Measurements from ENCODE around the gene MIB1. TPM values are rescaled to one million over a fixed set of nuclear protein-coding genes. Genes with fewer than 3 reads are reported as not detected.

Gene MIB1
- total and polyA plus RNA-seq, 5 experiments from 2014 or later, result 3.8 to 21.5 (median 7.1) TPM

DNA sequence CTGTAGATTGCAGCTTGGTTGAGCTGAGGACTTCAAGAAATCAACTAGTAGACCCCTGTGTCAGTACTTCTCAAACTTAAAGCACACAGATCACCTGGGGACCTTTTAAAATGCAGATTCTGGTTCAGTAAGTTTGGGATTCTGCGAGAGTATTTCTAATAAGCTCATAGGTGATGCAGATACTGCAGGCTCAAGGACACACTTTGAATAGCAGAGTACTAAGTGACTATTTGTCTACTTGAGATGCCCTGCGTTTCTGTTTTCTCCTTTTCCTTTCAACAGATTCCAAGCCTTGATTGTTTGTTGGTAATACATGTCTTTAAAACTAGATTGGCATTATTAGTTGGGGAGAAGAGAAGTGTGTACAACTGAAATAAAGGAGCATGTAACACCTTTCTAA, 6.7 kb downstream of the MIB1 start:
- H3K27me3 Mint-ChIP-seq, result no peaks in the 10 kb centered on the region
- H3K9me3 Mint-ChIP-seq, result no peaks in the 10 kb centered on the region
- POLR2A ChIA-PET, result interaction anchor here (0.5 kb wide), 1 partner anchor 135 kb away, joined by 3 read pairs; the partner anchor contains the start of gene SNRPD1
- peaks cover 0 to 6% (median 0%) of the 10 kb centered on the region in 3 donors for H3K36me3 Mint-ChIP-seq
- peaks cover 25 to 65% (median 57%) of the 10 kb centered on the region in 4 donors for H3K4me1 Mint-ChIP-seq
- H3K4me3 Mint-ChIP-seq, result no peak overlapping the region
- ATAC-seq, result no peak
- peak overlapping the region in 8 of 10 donors; percentile 15 to 73 (median 54) for H3K27ac Mint-ChIP-seq
- DNase-seq, result no peak

DNA sequence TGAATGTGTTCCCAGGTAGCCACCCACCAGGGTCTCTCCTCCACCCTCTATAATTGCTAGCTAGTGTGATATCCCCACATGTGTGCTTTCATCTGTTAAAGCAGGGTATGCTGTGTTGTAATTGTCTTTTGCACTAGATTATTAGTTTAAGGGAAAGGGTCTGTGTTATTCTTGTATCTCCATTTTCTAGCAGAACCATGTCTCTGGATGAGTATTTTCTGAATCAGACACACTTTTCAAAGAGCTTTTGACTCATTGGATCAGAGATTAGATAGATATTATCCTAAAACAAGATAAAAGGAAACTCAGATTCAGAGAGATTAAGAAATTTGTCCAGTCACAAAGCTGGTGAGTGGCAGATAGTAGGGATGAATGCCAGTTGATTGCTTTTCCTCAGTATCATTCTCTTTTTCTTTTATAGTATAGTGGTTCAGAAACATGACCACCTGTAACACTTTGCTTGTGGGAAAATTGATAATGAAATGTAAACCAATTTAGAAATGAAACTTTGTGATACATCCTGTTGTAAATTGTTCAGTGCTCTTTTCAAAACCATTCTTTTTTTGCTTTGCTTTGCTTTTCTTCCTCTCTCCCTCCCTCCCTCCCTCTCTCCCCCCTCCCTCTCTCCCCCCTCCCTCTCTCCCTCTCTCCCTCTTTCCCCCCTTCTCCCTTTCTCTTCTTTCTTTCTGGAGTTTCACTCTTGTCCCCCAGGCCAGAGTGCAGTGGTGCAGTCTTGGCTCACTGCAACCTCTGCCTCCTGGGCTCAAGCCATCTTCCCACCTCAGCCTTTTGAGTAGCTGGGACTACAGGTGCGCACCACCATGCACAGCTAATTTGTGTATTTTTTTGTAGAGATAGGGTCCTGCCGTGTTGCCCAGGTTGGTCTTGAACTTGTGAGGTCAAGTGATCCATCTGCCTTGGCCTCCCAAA, 7.4 kb downstream of the MIB1 start:
- H3K36me3 Mint-ChIP-seq, result peaks cover 0 to 6% (median 0%) of the 10 kb centered on the region in 3 donors
- H3K4me3 Mint-ChIP-seq, result no peak overlapping the region
- H3K4me1 Mint-ChIP-seq, result peaks cover 25 to 59% (median 50%) of the 10 kb centered on the region in 4 donors
- H3K9me3 Mint-ChIP-seq, result no peaks in the 10 kb centered on the region
- POLR2A ChIA-PET, result interaction anchor here (0.8 kb wide), 1 partner anchor 43 kb away, joined by 3 read pairs; the partner anchor contains the start of gene ABHD3
- no peak for DNase-seq
- peak overlapping the region; percentile 15 to 88 (median 60) for H3K27ac Mint-ChIP-seq
- H3K27me3 Mint-ChIP-seq, result no peaks in the 10 kb centered on the region
- no peak for ATAC-seq

DNA sequence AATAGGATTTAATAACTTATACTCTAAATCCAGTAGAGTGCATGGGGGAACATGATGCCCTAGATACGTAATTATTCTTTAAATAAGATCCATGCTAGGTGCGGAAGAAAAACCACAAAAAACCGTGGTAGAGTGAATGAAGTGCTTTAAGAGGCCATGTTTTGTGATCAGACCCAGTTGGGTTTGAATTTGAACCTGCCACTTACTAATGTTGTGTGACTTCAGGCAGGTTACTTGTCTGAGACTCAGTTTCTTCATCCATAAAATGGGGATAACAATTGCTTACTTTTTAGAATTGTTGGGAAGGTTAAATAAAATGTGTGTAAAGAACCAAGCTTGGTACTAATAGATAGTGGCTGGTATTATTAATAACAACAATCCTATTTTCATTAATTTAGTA, 17.2 kb downstream of the MIB1 start:
- no peak for ATAC-seq
- DNase-seq, result no peak
- POLR2A ChIA-PET, result no interaction called here
- Mint-ChIP-seq H3K4me3 (no peak overlapping the region), H3K9me3 (no peaks in the 10 kb centered on the region), H3K36me3 (no peaks in the 10 kb centered on the region), H3K27me3 (no peaks in the 10 kb centered on the region), H3K27ac (no peak overlapping the region), H3K4me1 (peaks cover 11 to 27% (median 17%) of the 10 kb centered on the region in 4 donors)

DNA sequence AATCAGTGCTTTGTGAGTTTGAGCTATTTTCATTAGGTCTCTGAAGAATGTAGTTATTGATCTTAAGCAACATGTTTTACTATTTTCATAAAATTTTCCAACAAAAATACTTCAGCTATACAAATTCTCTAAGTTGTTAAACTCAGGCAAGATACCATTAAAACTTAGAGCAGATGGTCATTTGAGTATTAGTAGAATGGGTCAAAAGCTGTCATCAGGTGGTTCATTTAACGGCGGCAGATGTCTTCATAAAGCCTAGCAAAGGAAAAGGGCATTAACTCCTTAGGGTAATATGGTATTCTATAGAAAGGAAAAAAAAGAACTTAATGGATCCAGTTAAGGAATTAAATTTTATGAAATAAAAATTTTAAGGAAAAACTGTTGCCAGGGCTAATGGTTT, 19.2 kb downstream of the MIB1 start:
- POLR2A ChIA-PET, result no interaction called here
- Mint-ChIP-seq H3K36me3 (no peaks in the 10 kb centered on the region), H3K4me1 (peaks cover 6 to 20% (median 14%) of the 10 kb centered on the region in 4 donors), H3K4me3 (no peak overlapping the region), H3K27me3 (no peaks in the 10 kb centered on the region), H3K27ac (no peak overlapping the region), H3K9me3 (no peaks in the 10 kb centered on the region)
- ATAC-seq (no peak), DNase-seq (no peak)

DNA sequence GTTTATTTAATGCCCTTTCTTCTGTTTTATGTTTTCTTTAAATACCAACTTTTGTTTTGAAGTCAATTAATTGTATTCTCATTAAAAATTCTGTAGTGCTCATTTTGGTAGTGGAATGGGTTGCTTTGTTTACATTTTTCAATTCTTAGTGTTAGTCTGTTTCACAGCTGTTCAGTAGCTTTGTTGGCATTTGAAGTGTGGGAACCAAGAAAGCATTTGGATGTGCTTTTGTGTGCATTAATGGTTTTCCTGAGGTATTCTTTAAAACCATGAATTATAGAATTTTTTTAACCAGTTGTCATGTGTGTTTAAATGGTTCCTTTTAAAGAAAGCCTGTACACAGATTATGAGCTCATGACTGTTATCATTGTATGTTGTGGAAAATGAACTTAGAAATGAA, 19.7 kb downstream of the MIB1 start:
- DNase-seq (no peak), ATAC-seq (no peak)
- Mint-ChIP-seq H3K36me3 (peaks cover 0 to 4% (median 0%) of the 10 kb centered on the region in 3 donors), H3K4me1 (peaks cover 4 to 18% (median 11%) of the 10 kb centered on the region in 4 donors), H3K9me3 (no peaks in the 10 kb centered on the region), H3K4me3 (no peak overlapping the region), H3K27ac (no peak overlapping the region), H3K27me3 (no peaks in the 10 kb centered on the region)
- POLR2A ChIA-PET, result no interaction called here

DNA sequence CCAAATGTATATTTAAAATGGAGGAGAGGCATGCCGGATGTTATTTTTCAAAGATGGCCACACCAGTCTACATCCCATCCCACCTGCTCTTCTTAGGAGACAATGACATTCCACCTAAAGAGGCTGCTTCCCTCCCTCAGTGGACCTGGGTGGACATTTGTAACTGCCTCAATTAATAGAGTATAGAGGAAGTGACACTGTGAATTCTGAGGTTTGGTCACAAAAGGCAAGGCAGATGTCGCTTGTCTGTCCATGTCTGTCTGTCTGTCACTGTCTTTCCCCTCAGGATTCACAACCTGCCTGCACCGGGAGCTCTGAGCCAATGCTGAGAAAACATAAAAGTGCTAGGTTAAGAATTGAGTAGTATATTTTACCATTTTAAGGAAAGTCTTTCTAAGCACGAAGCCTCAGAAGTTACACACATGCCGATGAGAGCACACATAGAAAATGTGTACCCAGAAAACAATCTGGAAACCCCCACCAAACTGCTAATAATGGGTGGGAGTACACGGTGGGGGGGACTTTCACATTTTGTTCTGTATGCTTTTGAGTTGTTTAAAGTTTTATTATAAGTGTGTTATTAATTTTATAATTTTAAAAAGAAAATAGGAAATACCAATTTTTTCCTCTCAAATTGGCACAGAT, 21.0 kb downstream of the MIB1 start:
- ATAC-seq (no peak), DNase-seq (no peak)
- H3K4me1 Mint-ChIP-seq, result peaks cover 4 to 18% (median 10%) of the 10 kb centered on the region in 4 donors
- peaks cover 9 to 16% (median 11%) of the 10 kb centered on the region in 3 donors for H3K36me3 Mint-ChIP-seq
- no peaks in the 10 kb centered on the region for H3K9me3 Mint-ChIP-seq
- H3K27me3 Mint-ChIP-seq, result no peaks in the 10 kb centered on the region
- H3K4me3 Mint-ChIP-seq, result no peak overlapping the region
- no peak overlapping the region for H3K27ac Mint-ChIP-seq
- POLR2A ChIA-PET, result no interaction called here

DNA sequence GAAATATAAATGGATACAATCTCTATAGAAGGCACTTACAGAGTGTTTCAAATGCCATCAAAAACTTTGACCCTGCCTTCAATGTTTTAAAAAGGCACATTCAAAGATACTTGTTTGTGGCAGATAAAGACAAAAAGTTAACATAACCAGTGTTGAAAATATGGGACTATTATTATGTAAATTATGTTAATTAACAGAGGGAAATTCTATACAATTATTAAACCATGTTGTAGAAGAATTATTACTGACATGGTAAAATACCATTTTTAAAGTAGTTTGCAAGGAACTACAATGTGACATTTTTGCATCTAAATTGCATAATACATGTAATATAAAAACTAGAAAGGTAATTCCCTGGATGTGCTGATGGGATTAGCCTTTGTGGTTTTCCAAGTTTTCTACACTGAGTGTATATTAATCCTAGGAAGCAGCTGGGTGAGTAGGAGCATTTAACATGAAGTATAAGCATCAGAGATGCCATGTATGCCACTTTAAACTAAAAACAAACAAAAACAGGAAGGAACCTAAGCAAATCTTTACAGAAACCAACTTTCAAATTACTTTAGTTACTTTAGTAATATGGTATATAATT, 21.7 kb downstream of the MIB1 start:
- Mint-ChIP-seq H3K4me3 (no peak overlapping the region), H3K27me3 (no peaks in the 10 kb centered on the region), H3K27ac (no peak overlapping the region), H3K4me1 (peaks cover 4 to 18% (median 10%) of the 10 kb centered on the region in 4 donors), H3K9me3 (no peaks in the 10 kb centered on the region), H3K36me3 (peaks cover 11 to 22% (median 13%) of the 10 kb centered on the region in 3 donors)
- ATAC-seq, result no peak
- DNase-seq, result no peak
- POLR2A ChIA-PET, result no interaction called here

DNA sequence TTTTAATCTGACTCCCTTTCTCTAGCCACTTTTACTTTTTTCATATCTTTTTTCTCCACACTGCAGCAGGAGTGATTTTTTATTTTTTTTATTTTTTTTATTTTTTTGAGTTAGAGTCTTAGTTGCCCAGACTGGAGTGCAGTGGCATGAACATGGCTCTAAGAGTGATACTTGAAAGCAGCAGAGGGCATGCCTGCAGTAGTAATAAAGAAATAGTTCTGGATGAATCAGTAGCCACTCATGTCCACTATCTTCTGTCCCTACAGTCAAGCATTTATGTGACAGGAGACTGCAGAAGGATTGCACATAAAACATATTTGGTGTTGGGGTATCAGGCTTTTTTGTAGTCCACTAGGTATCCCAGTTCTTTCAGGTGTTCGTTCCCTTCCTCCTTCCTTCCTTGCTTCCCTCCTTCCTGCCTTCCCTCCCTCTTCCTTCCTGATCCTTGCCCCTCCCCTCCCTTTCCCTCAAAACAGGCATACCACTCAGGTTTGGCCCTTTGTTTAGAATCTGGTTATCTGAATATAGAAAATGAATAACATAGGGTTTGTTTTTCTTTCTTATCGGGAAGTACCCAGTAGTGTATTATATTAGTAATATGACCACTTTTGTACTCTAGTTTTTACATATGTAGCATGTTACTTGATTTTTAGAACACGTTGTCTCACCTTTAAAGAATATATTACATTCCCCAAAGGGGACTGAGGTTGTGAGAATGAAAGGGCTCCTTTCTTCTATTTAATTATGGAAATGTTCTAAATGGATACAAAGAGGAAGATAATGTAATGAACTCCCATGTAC, 23.5 kb downstream of the MIB1 start:
- ATAC-seq (no peak), DNase-seq (no peak)
- H3K9me3 Mint-ChIP-seq, result no peaks in the 10 kb centered on the region
- no peaks in the 10 kb centered on the region for H3K27me3 Mint-ChIP-seq
- peak overlapping the region in 1 of 10 donors; percentile 7 for H3K27ac Mint-ChIP-seq
- peaks cover 4 to 18% (median 10%) of the 10 kb centered on the region in 4 donors for H3K4me1 Mint-ChIP-seq
- H3K36me3 Mint-ChIP-seq, result peaks cover 16 to 36% (median 22%) of the 10 kb centered on the region in 3 donors
- POLR2A ChIA-PET, result no interaction called here
- H3K4me3 Mint-ChIP-seq, result no peak overlapping the region

DNA sequence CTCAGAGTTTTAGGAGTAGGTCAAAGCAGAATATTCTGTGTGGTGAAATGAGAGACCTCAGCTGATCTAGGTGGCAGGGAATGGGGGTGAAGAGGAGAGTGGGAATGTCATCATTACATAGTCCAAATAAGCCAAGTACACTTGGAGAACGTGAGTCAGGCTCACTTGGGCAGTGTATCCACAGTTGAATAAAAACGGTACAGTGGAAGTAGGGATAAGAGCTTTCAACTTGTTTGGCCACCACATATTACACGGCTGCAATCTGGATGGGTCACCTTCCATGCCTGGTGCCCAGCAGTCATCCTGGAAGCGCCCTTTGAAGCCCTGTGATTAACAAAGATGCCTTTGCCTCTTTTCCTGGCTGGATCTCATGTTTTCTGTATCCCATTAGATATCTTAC, 28.6 kb downstream of the MIB1 start:
- DNase-seq, result no peak
- H3K9me3 Mint-ChIP-seq, result no peaks in the 10 kb centered on the region
- peak overlapping the region in 1 of 10 donors; percentile 40 for H3K27ac Mint-ChIP-seq
- peaks cover 21 to 66% (median 36%) of the 10 kb centered on the region in 3 donors for H3K36me3 Mint-ChIP-seq
- H3K4me3 Mint-ChIP-seq, result no peak overlapping the region
- POLR2A ChIA-PET, result no interaction called here
- H3K4me1 Mint-ChIP-seq, result peaks cover 0 to 2% (median 0%) of the 10 kb centered on the region in 4 donors
- no peaks in the 10 kb centered on the region for H3K27me3 Mint-ChIP-seq
- no peak for ATAC-seq

DNA sequence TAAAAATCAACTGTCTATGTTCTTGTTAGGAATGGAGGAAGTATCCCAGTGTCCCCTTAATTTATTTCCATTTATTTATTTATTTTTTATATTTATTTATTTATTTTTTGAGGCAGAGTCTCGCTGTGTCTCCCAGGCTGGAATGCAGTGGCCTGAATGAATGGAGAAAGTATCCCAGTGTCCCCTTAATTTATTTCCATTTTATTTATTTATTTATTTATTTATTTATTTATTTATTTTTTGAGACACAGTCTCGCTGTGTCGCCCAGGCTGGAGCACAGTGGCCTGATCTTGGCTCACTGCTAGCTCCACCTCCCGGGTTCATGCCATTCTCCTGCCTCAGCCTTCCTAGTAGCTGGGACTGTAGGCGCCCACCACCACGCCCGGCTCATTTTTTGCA, 34.1 kb downstream of the MIB1 start:
- Mint-ChIP-seq H3K36me3 (peaks cover 9 to 62% (median 21%) of the 10 kb centered on the region in 3 donors), H3K4me1 (no peaks in the 10 kb centered on the region), H3K27ac (no peak overlapping the region), H3K4me3 (no peak overlapping the region), H3K27me3 (no peaks in the 10 kb centered on the region), H3K9me3 (no peaks in the 10 kb centered on the region)
- DNase-seq (no peak), ATAC-seq (no peak)
- POLR2A ChIA-PET, result no interaction called here

DNA sequence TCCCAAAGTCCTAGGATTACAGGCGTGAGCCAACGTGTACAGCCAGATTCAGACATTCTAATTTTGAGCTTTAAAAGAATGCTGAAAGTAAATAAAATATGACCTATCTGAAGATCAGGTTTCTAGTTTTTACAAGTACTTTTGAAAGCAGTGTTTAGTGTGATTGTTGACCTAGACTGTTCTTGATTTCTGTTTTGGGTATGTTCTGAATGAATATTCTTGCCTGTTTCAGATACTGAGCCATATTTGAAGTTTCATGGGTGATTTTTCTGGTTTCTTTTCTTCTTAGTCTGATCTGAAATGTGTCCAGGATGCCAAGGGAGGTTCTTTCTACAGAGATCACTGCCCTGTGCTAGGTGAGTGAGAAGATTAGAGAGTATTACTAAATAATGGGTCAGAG, 37.2 kb downstream of the MIB1 start:
- no peak for ATAC-seq
- H3K27me3 Mint-ChIP-seq, result no peaks in the 10 kb centered on the region
- H3K36me3 Mint-ChIP-seq, result peaks cover 23 to 71% (median 33%) of the 10 kb centered on the region in 3 donors
- POLR2A ChIA-PET, result no interaction called here
- H3K4me1 Mint-ChIP-seq, result no peaks in the 10 kb centered on the region
- H3K27ac Mint-ChIP-seq, result peak overlapping the region in 3 of 10 donors; percentile 10 to 67 (median 52)
- H3K9me3 Mint-ChIP-seq, result no peaks in the 10 kb centered on the region
- DNase-seq, result no peak
- H3K4me3 Mint-ChIP-seq, result no peak overlapping the region

DNA sequence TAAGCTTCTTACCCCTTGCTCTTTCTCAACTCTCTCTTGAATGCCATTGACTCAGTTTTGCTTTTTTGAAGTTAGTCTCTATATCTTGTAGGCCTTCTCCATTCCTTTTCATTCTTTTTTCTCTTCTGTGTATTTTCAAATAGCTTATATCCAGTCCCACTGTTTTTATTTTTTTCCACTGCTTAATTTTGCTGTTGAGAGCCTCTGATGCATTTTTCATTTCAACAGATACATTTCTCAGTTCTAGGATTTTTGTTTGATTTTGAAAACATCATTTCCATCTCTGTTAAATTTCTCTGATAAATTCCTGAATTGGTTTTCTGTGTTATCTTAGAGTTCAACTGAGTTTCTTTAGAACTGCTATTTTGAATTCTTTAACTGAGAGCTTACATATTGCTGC, 45.9 kb downstream of the MIB1 start:
- Mint-ChIP-seq H3K27me3 (no peaks in the 10 kb centered on the region), H3K27ac (no peak overlapping the region), H3K4me3 (peak overlapping the region in 1 of 10 donors; percentile 3), H3K9me3 (peaks cover 0 to 31% (median 21%) of the 10 kb centered on the region in 9 donors), H3K4me1 (peaks cover 0 to 2% (median 0%) of the 10 kb centered on the region in 4 donors), H3K36me3 (peaks cover 39 to 80% (median 69%) of the 10 kb centered on the region in 3 donors)
- POLR2A ChIA-PET, result no interaction called here
- ATAC-seq (no peak), DNase-seq (no peak)
